Epidermal melanocyte (primary cell): Measurements from ENCODE around the gene KIAA1958.

ENCODE experiments used
- DNase-seq: peaks from one replicate; pipeline ENCODE4 v3.0.0; 2011; ENCODE audit warnings: low spot score; ENCODE audit not compliant: insufficient read length

Gene KIAA1958

DNA sequence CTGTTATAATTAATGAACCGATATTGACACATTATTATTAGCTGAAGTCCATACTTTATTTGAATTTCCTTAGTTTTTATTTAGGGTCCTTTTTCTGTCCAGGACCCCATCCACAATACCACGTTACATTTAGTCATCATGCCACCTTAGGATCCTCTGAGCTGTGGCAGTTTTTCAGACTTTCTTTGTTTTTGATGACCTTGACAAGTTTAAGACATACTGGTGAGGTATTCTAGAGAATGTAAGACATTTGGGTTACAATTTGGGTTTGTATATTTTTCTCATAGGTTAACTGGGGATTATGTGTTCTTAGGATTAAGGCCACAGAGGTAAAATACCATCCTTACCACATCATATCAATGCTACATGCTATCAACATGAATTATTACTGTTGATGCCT, 42.7 kb downstream of the KIAA1958 start:
- no peak for DNase-seq

GRCh38 chr9:112530751-112531205, 44.2 kb downstream of the KIAA1958 start:
- DNase-seq, result no peak

GRCh38 chr9:112531666-112532282, 45.1 kb downstream of the KIAA1958 start:
- DNase-seq, result no peak

GRCh38 chr9:112532427-112532826, 45.8 kb downstream of the KIAA1958 start:
- DNase-seq, result no peak

DNA sequence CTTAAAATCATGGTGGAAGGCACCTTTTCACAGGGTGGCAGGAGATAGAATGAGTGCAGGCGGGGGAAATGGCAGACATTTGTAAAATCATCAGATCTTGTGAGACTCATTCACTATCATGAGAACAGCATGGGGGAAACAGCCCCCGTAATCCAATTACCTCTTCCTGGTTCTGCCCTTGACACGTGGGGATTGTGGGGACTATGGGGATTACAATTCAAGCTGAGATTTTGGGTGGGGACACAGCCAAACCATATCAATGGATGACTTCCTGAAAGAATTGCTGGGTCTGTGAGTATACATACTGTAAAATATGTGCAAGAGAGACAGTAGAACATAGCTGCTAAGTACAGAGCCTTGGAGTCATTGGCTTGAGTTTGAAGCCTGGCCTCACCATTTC, 47.0 kb downstream of the KIAA1958 start:
- no peak for DNase-seq

- no peak for DNase-seq
Observed at GRCh38 chr9:112535301-112535700, 48.7 kb downstream of the KIAA1958 start.

DNA sequence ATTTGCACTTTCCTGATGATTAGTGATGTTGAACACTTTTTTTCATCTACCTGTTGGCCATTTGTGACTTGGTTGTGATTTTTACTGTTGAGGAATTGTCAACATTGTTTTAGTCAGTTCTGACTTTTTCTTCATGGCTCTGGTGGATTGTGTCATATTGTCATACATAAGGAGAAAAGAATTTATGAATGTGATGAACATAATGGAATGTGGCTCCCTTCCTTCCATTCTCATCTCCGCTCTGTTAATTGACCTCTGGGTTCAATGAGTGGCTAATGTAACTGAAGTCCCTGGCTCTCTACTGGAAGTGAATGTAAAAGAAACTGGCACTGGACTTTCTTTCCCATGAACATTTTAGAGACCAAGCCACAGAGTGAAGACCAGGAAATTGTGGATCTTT, 49.2 kb downstream of the KIAA1958 start:
- no peak for DNase-seq

GRCh38 chr9:112537561-112537960, 50.9 kb downstream of the KIAA1958 start:
- DNase-seq, result no peak

GRCh38 chr9:112540800-112541199, 54.2 kb downstream of the KIAA1958 start:
- DNase-seq, result no peak

- no peak for DNase-seq
Observed at GRCh38 chr9:112541685-112542084, 55.1 kb downstream of the KIAA1958 start.

- no peak for DNase-seq
Observed at GRCh38 chr9:112542593-112543292, 56.1 kb downstream of the KIAA1958 start.

GRCh38 chr9:112544477-112544876, 57.9 kb downstream of the KIAA1958 start:
- DNase-seq, result no peak

- DNase-seq, result no peak
Observed at GRCh38 chr9:112545237-112545636, 58.6 kb downstream of the KIAA1958 start.

GRCh38 chr9:112546149-112547012, 59.8 kb downstream of the KIAA1958 start:
- no peak for DNase-seq

- no peak for DNase-seq
Observed at GRCh38 chr9:112548051-112548440, 61.4 kb downstream of the KIAA1958 start.

DNA sequence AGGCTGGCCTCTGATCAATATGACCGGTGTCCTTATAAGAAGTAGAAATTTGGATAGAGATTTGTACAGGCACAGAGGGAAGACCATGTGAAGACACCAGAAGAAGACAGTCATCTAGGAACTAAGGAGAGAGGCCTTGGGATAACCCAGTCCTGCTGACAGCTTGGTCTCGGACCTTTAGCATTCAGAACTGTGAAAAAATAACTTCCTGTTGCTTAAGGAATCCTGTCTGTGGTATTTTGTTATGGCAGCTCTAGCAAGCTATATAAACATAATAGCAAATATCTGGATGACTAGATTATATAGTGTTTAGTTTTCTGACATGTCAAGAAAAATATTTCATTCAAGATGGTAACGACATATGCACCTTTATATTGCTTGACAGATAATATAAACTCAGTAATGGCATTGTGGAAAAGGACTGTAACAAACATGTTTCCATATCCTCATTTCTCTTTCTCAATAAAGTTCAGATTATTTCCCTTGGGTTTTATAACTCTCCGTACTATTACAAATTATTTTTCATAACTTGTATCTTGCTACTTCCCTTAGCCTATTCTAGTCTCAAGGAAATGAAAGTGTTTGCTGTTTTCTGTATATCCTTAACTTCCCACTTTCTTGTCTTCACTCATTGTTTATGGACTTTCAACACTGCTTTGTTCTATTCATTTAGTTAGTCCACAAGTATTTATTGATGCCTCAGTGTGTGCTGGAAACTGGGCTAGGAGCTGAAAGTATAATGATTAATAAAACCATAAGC, 62.4 kb downstream of the KIAA1958 start:
- no peak for DNase-seq

- no peak for DNase-seq
Observed at GRCh38 chr9:112550531-112550930, 63.9 kb downstream of the KIAA1958 start.

DNA sequence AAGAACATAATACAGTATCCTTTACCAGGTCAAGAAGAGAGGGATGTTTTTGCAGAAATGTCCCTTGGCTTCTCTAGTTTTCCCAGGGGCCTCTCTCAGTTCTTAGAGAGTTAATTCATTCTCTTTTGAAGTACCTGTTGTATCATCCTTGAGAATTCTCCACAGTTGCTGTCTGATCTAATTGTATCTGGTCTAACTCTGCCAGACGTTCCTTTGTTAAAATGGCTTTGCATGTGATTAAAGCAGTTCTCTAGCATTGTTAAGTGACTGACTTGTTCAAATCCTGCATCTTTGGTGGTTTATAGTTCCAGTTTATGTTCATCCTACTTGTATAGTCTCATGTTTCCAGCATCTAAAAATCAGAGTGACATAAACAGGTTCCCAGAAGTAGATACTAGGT, 65.0 kb downstream of the KIAA1958 start:
- DNase-seq, result no peak

DNA sequence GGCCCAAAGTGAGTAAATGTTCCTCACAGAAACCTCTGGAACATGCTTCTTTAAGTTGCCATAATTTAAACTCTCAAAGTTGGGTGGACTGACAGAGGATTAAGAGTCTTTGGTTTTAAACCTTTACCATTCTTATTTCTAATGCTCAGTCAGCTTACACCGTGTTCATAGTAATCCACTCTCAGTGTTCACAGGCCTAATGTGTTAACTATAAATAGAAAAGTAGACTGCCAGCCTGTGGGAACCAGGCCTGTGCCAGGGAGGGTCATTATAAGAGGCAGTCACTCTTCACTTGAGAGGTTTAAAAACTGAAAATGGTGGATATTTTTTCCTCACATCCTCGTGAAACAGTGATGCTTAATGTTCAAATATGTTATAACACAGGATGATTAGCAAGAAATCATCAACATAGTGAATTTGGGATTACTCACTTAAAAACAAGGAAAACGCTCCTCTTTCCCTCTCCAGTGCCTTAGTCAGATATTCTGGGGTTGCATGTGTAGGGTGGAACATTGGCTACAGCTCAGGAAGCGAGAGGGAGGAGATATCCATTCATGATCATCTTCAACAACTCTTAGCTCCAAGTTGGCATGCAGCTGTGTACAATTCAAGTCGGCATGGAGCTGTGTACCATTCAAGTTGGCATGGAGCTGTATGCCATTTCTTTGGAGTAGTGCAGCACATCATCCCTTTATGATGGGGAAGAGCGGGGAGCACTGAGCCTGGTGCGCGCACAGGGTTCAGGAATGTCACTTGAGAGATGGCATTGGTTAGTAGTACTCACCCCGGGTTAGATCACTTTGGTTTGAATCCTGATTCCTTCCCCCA, 65.8 kb downstream of the KIAA1958 start:
- no peak for DNase-seq

DNA sequence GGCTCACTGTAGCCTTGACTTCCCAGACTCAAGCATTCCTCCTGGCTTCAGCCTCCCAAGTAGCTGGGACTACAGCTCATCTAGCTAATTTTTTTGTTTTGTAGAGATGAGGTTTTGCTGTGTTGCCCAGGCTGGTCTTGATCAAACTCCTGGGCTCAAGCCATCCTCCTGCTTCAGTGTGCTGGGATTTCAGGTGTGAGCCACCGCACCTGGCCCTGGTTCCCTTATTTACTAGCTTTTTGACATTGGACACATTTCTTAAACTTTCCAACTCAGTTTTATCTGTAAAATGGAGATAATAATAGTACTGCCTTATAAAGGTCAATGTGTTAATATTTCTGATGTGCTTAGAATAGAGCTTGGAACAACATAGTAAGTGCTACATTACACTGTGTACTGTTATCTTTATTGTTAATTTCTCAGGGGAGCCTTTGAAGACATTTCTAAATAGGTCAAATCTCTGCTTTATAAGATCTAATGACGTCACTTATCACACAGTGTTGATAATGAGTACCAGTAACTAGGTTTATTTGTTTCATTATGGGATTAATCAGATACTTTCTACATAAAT, 66.7 kb downstream of the KIAA1958 start:
- DNase-seq, result no peak
